Measurements from ENCODE around the gene CEP170.
A peak's percentile ranks its signal among the peaks of the same experiment; 100 is the strongest.

Gene CEP170

DNA sequence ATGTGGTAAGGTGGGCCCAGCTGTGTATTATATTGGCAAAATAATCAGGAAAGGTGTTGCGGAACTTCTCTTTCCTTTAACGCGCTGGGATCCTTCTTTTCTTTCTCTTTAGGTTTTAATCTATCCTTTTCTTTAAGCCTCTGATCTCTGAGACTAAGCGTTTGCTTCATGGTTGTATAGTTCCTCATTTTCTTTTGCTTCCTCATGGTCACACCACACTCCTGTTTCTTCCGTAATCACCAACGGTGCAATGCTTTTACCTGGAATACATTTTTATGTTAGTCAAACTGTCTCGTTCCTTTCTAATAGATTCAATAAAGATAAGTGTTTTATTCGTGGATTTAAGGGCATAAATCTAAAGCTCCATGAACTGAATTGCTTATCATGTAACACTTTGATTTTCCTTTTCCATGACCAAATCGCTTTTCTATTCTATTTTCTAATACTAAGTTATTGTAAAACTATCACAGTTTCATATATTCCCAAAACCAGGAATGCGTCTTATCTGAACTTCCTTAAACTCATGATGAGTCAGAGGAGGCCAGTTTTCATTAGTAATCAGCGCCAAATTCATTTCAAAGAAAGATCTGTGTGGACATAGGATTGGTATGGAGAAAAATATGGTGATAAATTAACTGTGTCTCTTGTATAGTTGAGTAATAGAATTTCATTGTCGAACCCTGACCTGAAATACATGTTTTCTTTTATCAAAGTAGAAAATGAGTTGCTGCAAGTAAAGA is 13.0 kb upstream of the CEP170 start:
- DNase-seq: no peak

GRCh38 chr1:243267471-243267880 is 12.4 kb upstream of the CEP170 start:
- DNase-seq: no peak

- DNase-seq: no peak
Measured at GRCh38 chr1:243266231-243266630, 11.2 kb upstream of the CEP170 start.

GRCh38 chr1:243264717-243265116 is 9.6 kb upstream of the CEP170 start:
- peak; percentile 51 for DNase-seq

GRCh38 chr1:243261390-243261789 is 6.3 kb upstream of the CEP170 start:
- no peak for DNase-seq

GRCh38 chr1:243260221-243260880 is 5.3 kb upstream of the CEP170 start:
- no peak for DNase-seq

- DNase-seq: no peak
Measured at GRCh38 chr1:243258731-243259130, 3.6 kb upstream of the CEP170 start.

DNA sequence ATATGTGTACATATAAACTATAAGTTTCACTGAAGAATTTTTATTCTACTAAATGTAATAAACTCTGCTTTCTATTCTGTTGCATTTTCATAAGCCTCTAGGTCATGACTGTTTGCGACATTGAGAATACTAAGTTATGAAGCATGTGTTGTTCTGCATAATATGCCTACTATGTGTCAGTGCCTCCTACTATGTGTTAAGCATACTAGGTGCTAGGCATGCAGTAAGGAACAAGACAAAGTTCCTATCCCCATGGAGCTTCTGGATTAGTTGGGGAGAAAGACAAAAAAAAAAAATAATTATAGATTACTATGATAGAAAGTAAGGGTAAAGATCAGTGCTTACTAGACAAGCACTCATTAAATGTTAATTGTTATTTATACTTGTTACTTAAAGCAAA is 2.1 kb upstream of the CEP170 start:
- no peak for DNase-seq

DNA sequence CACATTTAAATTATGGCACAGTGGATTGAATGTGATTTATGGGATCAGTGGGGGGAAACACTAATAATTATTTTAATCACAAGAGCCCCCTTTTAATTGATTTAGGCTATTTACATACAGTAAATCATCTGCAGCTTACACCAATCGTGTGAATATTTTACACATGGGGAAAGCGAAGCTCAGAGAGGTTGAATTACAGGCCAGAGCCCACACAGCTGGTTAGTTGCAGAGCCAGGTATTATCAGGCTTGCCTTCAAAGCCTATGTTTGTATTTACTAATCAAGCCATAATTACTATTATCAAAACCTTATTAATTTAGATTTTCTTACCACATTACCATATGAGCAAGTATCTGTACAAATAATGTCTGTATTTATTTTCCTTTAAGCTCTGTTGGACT is 1.5 kb upstream of the CEP170 start:
- DNase-seq: no peak

DNA sequence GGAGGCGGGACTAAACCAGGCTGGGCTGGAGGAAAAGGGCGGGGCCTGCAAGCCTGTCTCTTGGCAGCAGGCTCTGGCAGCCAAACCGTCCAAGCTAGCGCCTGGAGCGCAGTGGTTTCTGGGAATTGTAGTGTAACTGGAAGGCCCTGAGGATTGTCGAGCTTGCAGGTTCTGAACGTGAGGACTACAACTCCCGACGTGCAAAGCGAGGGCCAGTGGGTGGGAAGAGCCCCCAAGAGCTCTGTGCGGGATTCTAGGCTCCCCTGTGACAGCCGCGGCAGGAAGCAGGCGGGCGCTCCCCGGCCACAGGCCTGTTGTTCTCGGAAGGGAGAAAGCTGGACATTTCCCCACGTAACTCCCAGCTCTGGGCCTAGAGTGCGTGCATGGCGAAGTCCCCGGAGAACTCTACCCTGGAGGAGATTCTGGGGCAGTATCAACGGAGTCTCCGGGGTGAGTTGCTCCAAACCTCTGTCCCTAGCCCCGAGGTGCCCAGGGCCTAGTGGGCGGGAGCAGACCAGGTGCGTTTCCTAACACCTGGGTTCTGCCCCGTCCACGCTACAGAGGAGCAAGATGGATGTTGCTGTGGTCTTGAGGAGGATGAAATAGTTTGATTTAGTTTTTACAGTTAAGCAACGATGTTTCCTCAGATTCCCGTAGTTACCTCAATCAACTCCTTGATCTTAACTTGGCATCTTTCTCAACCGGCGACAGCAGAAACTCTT is 871 bp upstream of the CEP170 start, which contains the start of gene SDCCAG8:
Gene SDCCAG8, plus strand, starts transcription at position 251 of the 722 bp plus-strand sequence. Its CDS starts 133 bp downstream, at position 384.
- DNase-seq: peak; percentile 98

- DNase-seq: peak; percentile 68
Measured at GRCh38 chr1:243254233-243254926, 701 bp downstream of the CEP170 start.

- peak; percentile 18 for DNase-seq
Measured at GRCh38 chr1:243253926-243254232, 1.2 kb downstream of the CEP170 start.

GRCh38 chr1:243253211-243253925 is 1.7 kb downstream of the CEP170 start:
- peak; percentile 9 for DNase-seq

DNA sequence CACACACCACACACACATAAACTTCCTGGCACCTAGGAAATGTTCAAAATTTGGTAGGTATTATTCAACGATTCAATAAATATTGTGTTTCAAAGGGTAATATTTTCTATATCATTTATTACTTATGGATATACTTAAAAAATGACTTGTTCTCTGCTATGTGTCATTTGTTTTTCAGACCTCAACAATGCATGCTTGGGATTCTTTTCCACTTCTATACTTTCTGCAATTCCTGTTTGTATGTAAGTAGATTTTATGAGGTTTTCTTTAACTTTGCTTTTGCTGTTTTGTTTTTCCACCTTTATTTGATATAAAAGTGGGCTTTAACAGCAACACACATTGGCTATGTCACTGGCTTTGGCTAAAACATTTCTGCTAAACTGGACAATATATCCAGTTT is 3.5 kb downstream of the CEP170 start:
- DNase-seq: no peak

- DNase-seq: no peak
Measured at GRCh38 chr1:243250102-243250501, 5.0 kb downstream of the CEP170 start.

- no peak for DNase-seq
Measured at GRCh38 chr1:243249214-243249613, 5.9 kb downstream of the CEP170 start.

DNA sequence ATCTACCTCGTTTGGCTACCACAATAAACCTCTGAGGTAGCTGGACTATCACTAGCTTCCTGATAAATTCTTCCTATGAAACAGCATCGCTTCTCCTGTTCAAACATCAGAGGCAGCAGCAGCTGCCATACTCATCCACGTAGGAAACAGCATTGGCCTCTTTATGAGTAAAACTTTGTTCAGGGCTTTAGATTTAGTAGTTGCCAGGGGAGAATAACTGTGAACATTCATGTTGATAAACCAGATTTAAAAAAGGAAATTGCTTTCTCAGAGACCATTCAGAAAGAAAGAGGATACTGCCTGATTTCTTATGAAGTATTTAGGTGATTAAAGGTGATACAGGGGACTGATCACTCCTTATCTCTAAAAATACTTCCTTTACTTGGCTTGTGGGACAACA is 7.2 kb downstream of the CEP170 start:
- DNase-seq: no peak

DNA sequence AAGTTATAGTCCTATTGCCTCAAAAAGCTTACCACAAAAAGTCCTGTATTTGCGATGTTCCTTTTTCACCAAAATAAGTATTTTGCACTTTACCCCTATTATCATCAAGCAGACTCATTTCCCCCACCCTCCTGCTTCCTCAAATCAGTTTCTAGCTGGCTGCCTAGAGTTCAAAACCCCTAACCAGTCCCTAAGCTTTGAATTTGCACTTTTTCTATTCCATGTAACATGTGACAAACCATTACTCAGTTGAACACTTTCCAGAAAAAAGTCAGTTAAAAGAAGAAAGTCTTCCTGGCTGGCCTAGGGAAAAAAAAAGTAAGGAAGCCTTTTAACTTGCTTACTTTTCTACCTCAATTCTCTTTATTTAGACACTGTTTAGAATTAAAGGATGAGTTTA is 8.2 kb downstream of the CEP170 start:
- DNase-seq: no peak

DNA sequence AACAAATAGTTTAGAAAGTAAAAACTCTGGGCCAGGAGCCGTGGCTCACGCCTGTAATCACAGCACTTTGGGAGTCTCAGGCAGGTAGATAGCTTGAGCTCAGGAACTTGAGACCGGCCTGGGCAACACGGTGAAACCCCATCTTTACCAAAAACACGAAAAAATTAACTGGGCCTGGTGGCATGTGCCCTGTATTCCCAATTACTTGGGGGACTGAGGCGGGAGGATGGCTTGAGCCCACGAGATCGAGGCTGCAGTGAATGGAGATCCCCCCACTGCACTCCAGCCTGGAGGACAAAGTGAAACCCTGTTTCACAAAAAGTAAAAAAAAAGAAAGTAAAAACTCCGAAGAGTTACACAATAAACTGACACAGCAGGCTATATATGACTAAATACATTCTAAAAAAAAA is 10.6 kb downstream of the CEP170 start:
- DNase-seq: no peak

- DNase-seq: no peak
Measured at GRCh38 chr1:243236604-243237252, 18.4 kb downstream of the CEP170 start.

GRCh38 chr1:243234978-243235647 is 20.0 kb downstream of the CEP170 start:
- no peak for DNase-seq

DNA sequence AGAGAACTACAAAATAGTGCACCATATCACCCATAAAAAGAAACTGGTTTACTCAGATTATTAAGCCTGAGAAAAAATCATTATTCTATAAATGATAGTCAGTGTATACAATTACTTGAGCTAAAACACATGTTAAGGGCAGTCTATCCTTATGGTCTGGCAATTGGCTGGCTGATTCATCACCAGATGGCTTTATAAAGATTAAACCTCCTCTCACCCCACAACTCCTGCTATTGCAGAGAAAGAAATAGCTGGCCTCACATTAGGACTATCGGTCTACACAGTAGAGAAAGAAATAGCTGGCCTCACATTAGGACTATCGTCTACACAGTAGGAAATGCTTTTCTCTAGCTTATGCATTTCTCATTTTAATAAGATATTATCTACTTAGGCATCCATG is 21.2 kb downstream of the CEP170 start:
- DNase-seq: no peak

All from activated CD4-positive, alpha-beta T cell treated with anti-CD3 and anti-CD28 coated beads, Interleukin-2, Interleukin-6, amounts not matched to agents 100 ng/mL and 50 ng/mL, durations not matched to agents 16 hours and 8 hours (primary cell).